ENCODE measurements around the gene PCMTD2.

Gene PCMTD2

DNA sequence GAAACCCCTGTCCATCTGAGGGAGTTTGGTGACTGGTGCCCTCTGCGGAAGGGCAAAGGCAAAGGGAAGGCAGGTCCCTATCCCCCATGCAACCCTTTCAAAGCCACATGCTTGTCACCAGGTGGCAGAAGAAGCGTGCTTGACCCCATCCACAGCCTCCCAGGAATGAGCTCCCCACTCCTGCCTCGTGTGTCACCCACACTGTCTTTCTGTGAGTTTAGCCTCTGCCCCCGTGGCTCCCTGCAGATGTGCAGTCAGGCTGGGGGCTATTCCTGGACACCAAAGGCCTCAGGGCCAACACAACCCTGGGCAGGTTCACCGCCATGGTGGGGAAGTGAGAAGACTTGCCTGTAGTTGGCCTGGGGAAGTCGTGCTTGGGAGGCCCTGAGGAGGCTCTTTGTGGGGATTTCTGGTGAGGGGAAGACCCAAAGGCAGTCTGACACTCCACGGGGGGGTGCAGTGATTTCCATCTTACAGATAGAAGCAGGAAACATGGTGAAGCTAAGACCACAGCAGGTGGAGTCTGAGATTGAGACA, 16.6 kb upstream of the PCMTD2 start:
- no peak for DNase-seq (ENCODE audit: low read depth in 2 of 2)

DNA sequence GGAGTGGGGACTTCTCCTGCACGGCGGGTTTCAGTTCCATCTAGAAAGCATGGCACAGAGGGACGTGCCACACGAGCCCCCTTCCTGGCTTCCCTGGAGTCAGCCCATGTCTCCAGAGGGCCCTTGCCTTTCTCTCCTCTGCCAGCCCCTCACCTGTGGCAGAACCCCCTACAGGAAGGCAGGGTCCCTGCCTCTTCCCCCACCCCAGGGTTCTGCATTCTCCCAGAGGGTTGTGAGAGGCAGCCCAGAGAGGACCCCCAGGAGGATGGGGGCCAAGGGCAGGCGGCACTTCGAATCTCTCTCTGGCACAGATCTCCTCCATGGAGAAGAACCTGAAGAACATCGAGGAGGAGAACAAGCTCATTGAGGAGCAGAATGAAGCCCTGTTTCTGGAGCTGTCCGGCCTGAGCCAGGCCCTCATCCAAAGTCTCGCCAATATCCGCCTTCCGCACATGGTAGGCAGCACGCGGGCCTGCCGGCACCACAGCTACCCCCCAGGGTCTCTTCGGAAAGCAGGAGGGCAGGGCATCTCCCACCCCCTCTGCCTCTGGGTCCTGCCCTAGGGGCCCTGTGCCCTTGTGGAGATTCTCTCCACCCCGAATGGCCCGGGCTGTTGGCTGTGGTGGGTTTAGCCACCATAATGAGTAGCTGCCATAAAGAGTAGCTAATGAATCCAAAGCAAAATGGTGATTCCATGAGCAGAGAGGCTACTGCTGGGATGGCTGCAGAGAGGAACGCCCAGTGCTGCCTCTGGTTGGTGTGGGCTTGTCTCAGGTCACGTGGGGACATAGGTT, 15.9 kb upstream of the PCMTD2 start:
- no peak for DNase-seq (ENCODE audit: low read depth in 2 of 2)

DNA sequence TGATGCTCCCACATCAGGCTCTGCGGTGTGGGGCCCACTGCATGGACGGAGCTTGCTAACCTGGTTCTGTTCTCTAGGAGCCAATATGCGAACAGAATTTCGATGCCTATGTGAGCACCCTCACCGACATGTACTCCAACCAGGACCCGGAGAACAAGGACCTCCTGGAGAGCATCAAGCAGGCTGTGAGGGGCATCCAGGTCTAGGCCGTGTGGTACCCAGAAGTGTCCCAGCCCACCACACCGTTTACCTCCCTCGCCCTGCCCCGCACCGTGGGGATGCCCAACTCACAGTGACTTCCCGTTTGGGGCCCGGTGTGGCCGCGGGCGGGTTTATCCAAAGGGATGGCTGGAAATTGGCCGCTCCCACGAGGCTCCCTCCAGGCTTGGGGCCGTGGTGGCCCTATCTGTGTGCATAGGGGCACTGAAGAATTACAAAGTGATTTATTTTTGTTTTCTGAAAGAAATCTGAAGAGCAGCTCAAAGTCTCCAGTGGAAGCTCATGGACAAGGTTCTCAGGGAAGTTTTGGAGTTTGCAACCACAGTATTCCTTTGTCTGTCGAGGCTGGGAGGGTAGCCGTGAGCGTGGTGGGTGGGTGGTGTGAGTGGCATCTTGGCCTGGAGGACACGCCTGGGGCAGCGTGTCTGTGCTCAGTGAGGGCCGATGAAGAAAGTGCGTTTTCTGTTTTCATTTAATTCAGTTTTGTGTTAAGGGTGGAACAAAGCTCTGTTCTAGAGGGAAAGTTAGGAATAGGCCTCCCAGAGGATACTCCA, 15.1 kb upstream of the PCMTD2 start:
- no peak for DNase-seq (ENCODE audit: low read depth in 2 of 2)

DNA sequence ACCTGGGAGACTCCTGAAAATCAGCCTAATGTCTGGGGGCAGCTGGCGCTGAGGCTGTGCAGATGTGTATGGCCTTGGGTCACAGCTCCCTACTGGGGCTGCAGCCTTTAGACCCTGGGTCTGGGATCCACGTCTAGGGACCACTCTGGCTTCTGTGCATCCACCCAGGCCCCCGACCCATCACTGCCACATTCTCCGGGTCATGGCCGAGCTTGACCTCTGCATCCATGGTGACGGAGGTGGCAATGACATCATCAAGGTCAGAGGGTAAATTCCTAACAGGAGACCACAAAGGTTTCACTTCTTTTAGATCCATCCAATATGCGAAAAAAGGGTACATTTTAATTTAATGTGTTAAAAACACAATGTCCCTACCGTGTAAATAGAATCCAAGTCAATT, 14.5 kb upstream of the PCMTD2 start:
- no peak for DNase-seq (ENCODE audit: low read depth in 2 of 2)

DNA sequence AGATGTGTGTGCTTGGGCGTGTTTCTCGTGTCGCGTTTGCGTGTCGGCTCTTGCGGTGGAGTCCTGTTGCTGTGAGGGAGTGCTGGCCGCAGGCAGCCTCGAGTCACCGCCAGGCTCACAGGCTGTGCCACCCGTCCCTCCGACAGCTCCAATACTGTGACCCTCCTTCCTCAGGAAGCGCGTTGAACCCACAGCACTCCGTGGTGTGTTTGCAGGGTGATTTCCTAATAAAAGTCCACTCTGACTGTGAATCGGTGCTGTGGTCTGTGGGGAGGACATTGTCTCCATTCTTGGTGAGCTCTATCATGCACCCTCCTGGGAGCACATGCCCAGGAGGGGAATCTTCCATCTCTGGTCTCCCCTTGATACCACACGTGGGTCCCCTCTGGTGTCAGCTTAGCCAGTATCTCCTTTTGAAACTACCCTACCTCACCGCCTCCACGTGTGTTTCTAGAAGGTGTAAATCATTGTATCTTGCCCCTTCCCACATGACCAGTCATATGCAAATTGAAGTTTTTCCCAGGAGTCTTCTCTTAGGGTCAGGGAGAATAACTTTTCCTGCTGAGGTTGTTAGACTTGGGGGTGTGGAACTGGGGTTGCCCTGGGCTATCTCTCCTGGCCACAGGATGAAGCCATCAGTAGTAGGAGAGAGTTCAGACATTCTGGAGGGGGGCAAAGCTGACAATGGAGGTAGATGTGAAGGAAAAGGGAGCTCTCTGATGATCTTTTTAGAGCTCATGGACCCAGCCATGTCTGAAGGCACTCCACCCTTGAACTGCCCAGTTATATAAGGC, 13.3 kb upstream of the PCMTD2 start:
- DNase-seq (ENCODE audit: low read depth in 2 of 2), result no peak

DNA sequence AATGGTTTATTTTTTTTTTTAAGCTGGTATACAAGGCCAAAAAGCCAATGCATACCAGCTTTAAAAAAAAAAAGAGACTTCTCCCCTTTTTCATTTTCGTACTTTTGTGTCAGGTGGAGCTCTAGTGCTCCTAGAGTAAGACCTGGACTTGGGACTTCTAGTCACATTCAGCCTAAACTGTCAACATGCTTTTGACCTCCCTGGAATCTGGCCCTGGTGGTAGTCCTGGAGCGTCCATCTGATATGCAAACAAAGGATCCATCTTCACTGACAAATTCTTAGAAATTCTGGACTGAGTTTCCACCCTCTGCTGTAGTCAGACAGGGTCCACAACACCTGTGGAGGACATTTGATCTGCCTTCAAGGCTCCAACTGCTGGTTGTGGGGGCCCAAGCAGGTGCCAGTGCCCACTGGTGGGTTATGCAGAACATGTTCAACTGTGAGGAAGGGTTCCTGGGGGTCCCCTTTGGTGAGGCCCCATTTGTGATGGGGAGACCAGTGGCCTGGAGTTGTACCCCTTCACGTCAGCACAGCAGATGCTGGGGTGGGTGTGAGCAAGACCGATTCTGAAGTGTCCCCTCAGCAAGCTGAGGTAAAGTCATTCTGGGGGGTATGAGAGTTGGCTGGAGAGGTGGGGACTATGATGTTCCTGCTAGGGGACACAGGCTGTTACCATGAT, 12.6 kb upstream of the PCMTD2 start:
- DNase-seq (ENCODE audit: low read depth in 2 of 2), result no peak

- no peak for DNase-seq (ENCODE audit: low read depth in 2 of 2)
Measured at GRCh38 chr20:64244281-64244805, 11.2 kb upstream of the PCMTD2 start.

- no peak for DNase-seq (ENCODE audit: low read depth in 2 of 2)
Measured at GRCh38 chr20:64244870-64245603, 10.5 kb upstream of the PCMTD2 start.

- no peak for DNase-seq (ENCODE audit: low read depth in 2 of 2)
Measured at GRCh38 chr20:64245746-64246595, 9.6 kb upstream of the PCMTD2 start.

GRCh38 chr20:64246616-64247306, 8.8 kb upstream of the PCMTD2 start:
- DNase-seq (ENCODE audit: low read depth in 2 of 2), result no peak

DNA sequence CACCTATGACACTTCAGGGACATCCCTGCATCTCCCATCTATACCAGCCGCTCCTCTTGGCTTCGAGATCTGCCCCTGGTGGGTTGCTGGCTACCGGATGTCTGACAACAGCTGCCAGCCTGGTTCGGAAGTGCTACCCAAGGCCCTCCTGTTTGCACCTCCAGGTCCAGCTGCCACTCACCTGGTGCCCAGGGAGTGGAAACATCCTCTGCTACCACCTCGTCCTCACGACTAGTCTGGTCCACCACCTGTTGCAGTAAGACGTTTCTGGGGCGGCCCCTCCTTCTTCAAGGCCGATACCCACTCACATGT, 8.3 kb upstream of the PCMTD2 start:
- no peak for DNase-seq (ENCODE audit: low read depth in 2 of 2)

GRCh38 chr20:64247970-64248841, 7.3 kb upstream of the PCMTD2 start:
- no peak for DNase-seq (ENCODE audit: low read depth in 2 of 2)

DNA sequence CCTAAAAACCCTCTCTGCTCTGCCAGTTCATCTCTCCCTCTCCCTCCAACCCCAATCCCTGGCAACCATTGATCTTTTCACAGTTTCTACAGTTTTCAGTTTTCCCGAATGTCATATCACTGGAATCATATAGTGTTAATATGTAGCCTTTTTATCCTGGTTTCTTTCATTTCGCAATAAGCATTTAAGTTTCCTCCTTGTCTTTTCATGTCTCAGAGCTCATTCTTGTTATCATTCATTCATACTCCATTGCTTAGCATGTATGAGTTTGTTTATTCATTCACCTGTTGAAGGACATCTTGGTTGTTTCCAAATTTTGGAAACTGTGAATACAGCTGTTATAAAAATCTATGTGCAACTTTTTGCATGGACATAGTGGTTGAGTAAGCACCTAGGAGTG, 5.5 kb upstream of the PCMTD2 start:
- no peak for DNase-seq (ENCODE audit: low read depth in 2 of 2)

DNA sequence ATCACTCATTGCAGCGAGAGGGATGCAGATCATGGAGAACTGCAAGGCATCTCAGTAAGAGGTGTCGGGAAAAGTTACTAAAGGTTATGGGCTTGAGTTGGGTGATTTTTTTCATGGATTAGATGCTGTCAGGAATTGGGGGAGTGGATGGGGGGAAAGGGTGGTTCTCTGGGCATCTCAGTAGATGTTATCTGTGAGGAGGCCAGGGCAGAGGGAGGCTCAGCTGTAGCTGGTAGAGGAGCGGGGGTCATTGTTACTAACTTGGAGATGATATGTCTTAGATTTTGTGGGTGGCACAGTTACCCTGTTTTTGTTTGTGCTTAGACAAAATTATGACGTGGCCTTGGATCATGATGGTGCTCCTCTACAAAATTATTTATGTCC, 2.6 kb upstream of the PCMTD2 start:
- DNase-seq (ENCODE audit: low read depth in 2 of 2), result no peak

DNA sequence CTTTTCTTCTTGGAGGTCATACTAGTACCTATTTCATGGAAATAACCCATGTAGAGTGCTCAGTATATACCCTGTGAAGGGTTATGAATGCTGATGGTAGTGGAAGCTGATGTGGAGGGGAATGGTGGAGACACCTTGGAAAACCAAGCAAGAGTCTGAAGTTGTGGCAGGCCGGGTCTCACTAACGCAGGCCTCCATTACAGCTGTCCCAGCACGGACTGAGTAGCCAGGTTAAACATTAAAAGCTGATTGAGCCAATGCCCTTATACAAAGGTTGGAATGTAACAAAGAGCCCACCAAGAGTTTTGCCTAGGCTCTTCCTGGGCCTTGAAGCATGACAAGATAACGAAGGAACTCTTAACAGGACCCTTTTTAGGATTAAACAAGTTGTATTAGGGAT, 2.1 kb upstream of the PCMTD2 start:
- DNase-seq (ENCODE audit: low read depth in 2 of 2), result no peak

DNA sequence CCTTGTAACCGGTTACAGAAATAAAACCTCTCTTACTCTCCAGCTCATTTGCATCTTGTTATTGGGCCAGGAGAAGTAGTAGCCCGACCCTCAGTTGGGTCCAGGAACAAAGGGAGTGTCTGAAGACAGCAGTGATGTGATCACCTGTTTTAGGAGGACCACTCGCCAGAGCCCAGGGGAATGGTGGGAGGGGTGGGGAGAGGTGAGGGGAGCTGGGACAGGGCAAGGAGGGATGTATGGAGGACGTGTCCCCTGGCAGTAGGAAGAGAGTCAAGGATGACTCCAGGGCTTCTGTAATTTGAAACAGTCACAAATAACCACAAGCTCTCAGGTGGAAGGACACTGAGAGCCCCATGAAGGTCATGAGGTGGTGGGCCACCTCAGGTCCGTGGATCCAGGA, 1.4 kb upstream of the PCMTD2 start:
- DNase-seq (ENCODE audit: low read depth in 2 of 2), result no peak

DNA sequence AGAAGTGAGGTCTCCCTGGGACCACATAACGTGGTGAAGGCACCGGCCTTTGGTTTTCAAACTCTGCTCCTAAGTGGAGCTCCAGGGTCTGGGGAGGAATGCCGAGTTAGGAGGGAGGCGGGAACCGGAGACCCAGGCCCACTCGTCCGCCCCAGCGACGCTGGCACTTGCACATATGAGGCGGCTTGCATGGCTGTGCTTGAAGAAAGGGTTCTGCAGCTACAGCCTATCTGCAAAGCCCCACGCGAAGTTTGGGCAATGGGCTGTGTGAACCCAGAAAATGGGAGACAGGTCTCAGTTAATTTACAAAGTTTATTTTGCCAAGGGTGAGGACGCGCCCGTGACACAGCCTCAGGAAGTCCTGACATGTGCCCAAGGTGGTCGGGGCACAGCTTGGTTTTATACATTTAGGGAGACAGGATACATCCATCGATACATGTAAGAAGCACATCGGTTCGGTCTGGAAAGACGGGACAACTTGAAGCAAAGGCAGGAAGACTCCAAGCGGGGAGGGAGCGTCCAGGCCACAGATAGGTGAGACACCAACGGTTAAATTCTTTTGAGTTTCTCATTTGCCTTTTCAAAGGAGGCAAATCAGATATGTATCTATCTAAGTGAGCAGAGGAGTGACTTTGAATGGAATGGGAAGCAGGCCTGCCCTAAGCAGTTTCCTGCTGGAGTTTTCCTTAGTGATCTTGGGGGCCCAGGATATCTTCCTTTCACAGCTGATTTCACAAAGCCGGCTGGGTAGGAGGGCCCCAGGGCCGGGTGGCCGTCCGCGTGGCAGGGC, 782 bp upstream of the PCMTD2 start:
- DNase-seq (ENCODE audit: low read depth in 2 of 2), result no peak

Data from stimulated activated CD8-positive, alpha-beta memory T cell treated with anti-CD3 and anti-CD28 coated beads, Interleukin-7, amount 100 ng/mL, for 1 hour (primary cell).